GM19455 (cell line): ENCODE results near the gene DCTD.

Experiments
- ATAC-seq: cut with Tn5 transposase; IDR thresholded peaks from one replicate; pipeline ENCODE4 v1.9.1; 2021; ENCODE audit not compliant: unreplicated experiment

The DCTD gene

DNA sequence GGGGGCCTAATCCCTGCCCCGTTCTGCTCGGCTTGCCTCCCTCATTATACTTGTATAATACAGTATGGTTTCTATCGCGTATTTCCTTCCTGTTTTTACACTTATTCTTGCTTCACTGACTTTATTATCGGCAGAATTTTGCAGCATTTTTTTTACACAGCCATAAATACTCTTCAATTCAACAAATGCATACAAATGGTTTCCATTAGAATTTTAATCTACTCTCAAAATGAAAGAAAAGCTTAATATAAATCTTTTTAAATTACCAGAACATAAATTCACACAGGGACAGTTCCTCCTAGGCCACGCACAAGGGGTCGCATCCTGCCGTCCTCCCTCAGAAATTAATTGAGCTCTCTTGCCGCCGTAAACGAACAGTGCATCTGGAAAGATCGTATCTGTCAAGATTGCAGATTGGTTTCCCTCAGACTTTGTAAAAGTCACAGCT lies 42.9 kb downstream of the DCTD start:
- no peak for ATAC-seq

DNA sequence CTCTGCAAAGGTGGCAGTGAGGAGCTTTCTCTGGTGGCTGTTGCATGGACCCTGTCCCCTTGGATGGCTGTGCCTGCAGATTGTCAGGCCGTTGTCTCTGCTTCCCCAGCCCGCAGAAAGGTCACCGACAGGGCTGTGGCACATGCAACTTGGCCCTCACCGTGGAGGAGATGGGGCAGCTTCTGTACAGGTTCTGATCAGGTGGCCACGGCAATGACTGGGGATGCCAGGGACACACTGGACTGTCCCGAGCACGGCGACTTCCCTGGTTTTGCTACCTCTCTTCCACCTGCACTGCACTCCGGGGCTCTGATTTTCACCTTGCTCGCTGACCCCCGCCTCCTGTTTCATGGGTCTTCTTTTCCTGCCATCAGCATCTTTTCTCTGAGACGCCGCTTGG lies 43.5 kb downstream of the DCTD start:
- ATAC-seq = no peak

DNA sequence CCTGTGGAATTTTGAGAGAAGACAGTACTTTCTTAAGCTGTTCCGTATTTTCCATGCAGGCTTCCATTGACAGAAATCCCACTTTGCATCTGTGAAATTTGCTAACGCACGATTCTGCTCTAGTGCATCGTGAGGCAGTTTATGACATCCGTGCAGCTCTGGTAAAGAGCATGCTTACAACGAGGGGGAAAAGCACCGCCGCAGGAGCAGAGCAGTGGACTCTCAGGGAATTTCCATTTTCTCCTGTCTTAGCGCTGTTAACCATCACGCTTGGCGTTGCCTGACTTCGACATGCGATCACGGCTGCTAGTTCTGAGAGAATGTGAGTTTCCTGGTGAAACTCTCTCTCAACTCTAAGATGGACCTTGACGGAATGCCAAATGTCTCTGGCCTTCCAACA lies 43.9 kb downstream of the DCTD start:
- no peak for ATAC-seq

DNA sequence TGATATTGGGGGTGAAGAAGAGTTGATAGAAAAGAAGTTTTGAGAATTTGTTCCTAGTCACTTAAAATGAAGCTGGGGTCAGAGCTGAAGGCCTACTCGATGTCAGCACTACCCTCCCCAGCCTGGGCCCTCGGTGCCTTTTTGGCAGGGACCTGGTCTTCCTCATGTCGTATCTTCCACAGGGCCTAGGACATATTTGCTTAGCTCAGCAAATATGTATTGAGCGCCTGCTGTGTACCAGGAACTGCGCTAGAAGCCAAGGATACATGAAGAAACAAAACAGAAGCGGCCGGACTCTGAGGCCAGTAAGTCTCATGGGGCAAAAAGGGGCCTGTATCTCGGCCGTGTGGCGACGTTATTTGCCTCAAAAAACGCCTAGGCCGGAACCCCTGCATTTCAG lies 44.3 kb downstream of the DCTD start:
- no peak for ATAC-seq

DNA sequence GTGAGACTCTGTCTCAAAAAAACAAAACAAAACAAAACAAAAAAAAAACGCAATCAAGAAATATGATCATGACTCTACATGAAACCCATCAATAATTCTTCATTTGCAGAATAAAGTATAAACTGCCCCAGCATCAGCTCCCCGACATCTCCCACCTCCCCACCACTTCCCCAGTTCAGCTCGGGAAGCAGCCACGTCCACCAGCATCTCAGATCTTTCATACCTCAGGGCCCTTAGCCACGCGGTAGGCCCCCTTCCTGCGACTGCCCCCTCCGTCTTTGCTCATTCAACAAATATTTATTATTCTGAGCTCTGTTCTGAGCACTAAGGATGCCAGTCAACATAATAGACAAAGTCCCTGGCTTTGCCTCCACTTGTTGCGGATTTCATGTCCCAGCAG lies 45.6 kb downstream of the DCTD start:
- ATAC-seq = no peak

DNA sequence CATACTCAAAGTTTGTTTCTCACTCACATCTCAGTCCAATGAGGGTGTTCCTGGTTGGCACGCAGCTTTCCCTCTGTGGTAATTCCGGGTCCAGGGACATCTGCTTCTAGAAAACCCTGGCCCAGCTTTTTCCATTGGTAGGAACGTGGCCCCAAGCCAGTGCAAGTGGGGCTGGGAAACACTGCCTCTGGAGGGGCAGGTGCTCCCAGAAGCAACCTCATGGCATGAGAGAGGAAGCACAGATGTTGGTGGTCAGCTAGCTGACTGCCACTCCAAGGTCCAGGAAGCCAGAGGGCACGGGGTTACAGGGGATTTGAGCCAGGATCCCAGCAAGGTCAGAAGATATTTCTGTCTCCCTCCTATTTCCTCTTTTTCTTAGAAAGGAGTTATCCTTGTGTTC lies 47.5 kb downstream of the DCTD start:
- no peak for ATAC-seq

DNA sequence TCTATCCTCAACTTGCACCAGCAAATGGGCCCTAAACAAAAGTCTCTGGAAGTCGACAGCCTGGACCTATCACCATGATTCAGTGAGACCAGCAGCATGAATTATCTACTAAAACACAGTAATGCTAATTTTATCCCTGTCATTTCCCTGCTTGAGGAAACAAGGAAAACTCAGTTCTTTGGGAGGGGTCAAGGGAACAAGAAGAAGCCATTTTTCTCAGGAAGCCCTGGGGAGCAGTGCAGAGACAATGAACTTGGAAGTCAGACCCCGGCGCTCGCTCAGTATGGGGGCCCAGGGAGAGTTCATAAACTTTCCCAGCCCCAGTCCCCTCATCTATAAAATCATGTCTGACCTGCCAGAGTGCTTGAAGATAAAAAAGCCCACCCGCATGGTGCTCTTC lies 50.4 kb downstream of the DCTD start:
- ATAC-seq = no peak

DNA sequence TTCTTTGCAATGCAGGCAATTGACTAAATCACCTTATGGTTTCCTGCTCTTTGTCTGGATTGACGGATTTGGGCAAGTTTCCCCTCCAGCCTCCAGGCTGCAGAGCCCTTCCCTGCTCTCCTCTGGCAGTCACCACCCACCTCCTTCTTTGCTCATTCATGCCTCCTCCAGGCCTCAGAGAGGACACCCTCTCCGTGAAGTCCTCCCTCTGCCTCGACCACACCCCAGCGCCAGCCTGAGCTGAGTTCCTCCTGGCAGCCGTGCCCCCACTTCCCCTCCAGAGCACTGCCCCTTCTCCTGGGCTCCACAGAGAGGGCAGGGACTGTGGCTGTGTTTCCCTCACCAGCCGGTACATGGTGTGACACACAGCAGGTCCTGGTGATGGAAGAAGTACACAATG lies 53.7 kb downstream of the DCTD start:
- ATAC-seq = no peak

DNA sequence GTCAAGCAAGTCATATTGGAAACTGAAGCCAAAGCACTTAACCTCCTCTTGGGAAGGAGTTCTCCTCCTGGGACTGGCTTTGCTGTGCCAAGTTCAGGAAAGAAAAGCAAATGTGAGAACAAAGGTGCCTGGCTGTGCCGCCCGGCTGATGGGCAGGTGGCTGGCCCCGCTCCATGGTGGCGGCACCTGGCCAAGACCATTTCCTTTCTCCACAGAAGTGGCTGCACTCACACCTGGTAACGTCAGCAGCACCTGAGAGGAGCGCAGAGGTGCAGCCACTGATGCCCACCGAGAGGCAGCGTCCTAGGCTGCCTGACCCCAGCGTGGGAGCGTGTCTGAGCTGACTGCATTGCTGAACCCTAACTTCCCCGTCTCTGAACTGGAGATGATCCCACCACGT lies 54.3 kb downstream of the DCTD start:
- ATAC-seq = no peak

DNA sequence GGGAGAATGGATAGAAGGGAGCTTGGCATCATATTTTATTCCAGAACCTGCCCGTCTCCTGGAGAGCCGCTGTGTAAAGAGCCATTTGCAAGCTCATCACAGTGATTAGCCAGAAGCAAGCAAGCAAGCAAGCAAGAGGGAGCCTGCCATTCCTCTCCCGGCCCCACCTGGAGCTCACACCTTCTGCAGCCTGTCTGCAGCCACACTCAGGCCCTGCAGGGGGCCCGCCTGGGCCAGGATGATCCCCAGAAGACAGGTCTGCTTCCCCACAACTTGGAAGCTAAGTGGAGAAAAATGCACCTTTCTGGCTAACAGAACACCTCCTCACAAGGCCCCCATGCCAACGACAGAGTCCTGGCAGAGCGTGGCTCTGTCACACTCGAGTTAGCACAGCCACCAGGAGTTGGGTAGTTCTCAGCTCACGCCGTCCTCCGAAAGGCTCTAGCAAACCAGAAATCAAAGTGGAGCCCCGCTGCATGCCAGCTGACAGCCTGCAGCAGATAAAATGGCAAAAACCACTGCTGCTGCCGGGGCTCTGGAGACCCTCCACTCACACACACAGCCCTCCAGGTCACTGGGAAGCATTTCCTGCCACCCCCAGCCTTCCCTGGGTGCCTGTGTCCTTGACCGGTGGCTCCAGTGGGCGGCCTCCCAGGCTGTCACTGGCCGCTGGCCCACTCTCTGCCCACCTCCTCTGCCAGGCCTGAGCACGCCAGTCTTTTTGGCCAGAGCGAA lies 54.9 kb downstream of the DCTD start:
- no peak for ATAC-seq

DNA sequence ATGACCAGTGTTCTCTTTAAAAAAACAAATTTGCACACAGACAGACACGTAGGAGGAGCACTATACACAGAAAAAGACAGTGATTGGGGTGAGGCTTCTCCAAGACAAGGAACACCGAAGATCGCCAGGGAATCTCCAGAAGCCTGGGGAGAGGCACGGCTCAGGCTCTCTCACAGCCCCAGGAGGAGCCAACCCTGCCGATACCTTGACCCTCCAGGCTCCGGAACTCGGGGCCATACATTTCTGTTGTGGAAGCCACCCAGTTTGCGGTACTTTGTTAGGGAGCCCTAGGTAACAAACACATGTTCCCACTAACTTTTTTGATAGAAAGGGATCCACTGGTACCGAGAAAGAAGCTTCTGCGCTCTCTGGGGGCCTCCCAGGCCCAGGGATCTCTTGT lies 55.8 kb downstream of the DCTD start:
- no peak for ATAC-seq

DNA sequence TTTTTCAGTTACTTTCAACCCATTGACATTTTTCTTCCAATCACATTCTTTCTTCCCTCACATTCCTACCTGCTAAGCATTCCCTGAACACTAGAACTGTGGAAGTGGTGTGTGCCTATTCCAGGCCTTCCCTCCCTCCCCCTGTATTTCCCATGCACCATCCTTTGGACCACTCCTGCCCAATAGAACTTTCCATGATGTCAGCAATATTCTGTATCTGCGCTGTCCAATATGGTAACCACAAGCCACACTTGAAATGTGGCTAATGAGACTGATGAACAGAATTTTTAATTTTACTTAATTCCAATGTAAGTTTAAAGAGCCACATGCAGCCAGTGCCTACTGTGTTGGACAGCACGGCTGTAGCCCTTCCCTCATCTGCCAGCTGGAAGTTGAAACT lies 57.5 kb downstream of the DCTD start:
- ATAC-seq = no peak

DNA sequence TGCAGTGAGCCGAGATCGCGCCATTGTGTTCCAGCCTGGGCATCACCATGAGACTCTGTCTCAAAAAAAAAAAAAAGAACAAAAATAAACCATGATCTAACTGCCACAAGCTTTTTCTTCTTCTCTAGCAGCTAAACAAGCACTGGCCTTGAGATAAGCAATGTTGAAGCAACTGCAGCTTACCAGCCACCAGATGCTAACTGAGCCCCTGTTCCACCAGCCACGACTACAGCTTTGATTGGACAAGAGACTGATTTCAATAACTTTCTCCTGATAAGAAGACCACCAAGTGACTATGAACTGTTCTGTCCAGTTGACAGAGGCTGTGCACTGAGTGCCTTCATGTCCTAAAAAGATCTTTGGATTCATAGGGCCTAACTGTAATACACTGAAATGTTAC lies 58.5 kb downstream of the DCTD start:
- no peak for ATAC-seq

DNA sequence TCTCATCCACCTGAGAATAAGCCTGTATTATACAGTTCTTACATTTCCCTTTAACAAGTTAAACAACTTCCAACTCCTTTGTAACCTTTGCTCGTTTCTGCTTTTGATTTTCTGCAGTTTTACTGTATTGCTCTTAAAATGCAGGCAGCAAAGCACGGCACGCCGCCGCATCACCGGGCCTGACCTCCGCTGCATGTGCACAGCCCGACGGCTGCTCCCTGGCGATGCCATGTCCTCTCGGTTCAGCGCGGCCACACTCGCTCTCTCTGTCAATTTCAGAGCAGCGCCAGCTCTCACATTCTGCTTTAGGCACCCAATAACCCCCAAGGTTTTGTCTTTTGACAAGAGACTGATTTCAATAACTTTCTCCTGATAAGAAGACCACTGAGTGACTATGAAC lies 60.3 kb downstream of the DCTD start:
- ATAC-seq = no peak

DNA sequence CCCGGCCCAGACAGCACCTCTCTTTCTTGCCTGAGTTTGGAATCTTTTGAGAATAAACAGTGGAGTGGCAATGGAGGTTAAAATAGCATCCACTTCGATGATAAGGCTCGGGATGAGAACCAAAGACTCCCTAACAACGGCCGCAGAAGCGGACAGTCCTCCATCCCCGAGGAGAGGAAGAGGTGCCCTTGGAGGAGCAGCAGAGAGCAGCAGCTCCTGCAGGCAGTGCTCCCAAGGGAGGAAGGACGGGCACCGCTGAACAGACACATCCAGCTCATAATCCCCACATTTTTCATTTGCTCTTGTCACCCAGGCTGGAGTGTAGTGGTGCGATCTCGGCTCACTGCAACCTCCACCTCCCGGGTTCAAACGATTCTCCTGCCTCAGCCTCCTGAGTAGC lies 61.3 kb downstream of the DCTD start:
- no peak for ATAC-seq

DNA sequence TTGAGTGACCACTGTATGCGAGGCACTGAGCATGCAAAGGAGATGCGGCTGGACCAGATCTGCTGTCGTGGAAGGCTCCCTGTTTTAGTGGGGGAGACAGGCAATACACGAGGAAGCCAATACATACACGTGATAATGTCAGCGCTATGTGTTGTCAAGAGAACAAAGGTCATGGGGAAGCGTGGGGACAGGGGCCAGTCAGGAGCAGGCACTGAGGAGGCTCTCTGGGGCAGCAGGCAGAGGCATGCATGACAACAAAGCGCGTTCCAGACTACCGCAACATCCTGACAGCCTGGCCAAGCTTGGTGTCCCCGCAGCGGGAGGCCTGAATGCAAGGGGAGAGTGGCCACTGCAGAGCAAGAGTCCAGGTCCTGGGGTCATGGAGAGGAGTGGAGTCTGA lies 61.9 kb downstream of the DCTD start:
- ATAC-seq = no peak

DNA sequence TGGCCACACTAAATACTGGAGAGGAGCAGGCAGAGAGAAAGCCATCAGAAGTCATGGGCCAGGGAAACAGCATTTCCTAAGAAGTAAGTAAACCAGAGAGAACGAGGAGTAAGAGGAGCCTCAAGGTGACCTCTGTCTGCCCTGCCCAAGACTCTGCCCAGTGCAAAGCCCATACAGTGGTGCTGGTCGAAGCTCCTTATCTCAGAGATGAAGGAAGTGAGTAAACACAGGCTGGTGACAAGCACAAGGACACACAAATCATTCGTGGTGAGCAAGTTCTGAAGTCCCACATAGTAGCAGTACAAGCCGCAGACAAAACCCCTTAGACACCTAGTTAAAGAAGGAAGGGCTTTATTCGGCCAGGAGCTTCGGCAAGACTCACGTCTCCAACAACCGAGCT lies 62.7 kb downstream of the DCTD start:
- ATAC-seq = no peak

DNA sequence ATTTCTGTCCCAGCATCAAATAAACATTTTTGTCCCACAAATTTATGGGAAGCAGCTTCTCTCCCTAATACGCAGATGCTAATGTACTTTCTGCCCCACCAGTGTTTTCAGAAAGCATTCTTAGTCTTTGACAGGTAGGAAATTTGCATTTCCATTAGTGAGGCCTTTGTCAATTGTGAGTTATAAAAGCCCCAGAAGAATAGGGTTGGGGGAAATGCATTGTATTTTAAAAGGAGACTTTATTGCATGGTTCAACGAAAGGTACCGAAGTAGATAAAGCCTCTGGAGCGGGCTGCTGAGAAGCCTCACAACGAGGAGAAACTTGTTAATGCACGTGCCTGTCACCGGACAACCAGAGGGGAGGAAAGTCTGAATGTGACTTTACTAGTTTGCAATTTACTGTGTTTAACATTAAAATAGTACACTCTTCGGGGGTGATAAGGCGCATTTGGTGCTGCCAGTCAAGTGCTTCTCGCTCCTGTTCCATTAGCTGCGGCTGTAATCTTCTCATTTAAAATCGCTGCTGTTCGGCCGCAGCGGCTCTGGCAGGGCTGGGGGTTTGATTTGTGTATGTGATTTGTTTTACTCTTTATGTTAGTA lies 63.4 kb downstream of the DCTD start:
- no peak for ATAC-seq

DNA sequence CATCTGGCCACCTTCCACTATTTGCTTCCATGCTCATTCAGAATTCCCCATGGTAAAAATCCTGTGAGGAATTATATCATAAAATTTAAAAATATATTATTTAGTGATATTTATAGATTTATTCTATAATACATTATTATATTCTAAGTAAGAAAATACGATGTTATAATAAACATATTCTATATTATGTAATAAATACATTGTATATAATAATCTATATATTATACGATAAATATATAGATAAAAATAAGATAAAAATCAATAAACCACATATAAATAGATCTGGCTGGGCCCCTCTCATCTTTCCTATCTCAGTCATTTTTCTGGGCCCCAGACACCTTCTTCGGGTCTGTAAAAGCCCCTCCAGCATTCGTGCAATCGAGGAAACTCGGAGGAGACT lies 68.5 kb downstream of the DCTD start:
- ATAC-seq = no peak

DNA sequence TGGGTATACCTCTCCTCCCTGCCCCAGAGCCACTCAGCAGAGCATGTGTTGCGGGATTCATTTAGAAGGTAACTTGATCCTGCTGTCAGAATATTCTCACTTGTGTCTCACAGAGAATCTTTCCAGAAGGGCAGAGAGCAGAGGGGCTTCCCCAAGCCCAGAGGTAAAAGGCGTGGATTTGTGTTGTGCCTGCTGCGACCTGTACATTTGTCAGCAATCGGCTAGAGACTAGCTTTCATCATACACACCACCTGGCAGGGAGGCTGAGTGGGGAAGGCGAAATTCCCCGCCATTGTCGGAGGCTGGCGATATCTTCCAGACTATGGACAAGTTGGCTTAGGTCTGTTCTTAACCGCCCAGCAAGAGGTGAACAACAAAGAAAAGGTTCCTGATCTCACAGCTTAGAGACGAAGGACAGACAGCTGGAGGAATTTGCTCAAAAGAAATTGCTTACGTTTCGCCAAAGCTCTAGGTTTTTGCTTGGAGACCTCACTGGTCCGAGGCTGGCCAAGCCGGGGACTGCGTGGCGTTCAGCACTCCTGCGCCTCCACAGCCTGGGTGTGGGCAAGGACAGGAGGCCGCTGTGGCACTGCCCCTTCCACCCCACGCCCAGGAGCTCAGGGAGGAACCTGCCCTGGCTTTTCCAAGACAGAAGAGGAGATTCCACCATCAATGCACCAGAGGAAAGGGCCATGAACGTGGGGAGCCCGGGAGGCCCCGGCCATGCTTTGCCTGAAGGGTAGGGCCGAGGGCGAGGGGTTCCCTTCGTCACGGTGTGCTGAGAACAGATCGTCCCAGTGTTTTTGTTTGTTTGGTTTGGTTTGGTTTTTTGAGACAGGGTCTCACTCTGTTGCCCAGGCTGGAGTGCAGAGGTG lies 69.4 kb downstream of the DCTD start:
- no peak for ATAC-seq

DNA sequence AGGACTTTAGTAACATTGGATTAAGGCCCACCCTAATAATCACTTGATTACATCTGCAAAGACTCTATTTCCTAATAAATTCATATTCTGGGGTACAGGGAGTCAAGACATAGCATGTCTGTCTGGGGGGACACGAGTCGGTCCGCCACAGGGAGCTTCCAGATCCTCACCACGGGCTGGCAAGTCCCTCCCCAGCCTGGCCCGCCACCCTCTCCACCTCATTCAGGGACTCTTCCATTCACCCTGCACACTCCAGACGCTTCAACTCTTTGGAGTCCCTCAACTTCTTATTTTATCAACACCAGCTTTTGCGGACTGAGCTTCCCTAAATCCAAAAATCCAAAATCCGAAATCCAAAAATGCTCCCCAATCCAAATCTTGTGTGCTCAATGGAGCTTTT lies 71.2 kb downstream of the DCTD start:
- ATAC-seq = no peak

DNA sequence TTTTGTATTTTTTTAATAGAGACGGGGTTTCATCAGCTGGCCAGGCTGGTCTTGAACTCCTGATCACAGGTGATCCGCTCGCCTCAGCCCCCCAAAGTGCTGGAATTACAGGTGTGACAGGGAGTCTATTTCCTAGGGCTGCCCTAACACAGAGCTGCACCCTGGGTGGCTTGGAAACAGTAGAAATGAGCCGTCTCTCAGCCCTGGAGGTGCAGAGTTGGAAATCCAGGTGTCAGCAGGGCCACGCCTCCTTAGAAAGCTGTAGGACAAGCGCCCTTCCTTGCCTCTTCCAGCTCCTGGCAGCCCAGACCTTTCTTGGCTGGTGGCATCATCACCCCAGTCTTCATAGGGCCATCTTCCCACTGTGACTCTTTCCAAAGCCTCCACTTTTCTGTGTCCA lies 71.6 kb downstream of the DCTD start:
- no peak for ATAC-seq
